Erythroblast (primary cell): ENCODE results near the gene AREL1.

Source experiments
- GATA1 ChIP-seq: IDR thresholded peaks from 2 replicates; pipeline ENCODE4 v1.6.1; 2011; ENCODE audit warnings: low read depth, mild to moderate bottlenecking, control low read depth, low read length, moderate library complexity
- POLR2A ChIP-seq: IDR thresholded peaks from 2 replicates; pipeline ENCODE4 v1.6.1; 2011; ENCODE audit warnings: mild to moderate bottlenecking, low read length

DNA sequence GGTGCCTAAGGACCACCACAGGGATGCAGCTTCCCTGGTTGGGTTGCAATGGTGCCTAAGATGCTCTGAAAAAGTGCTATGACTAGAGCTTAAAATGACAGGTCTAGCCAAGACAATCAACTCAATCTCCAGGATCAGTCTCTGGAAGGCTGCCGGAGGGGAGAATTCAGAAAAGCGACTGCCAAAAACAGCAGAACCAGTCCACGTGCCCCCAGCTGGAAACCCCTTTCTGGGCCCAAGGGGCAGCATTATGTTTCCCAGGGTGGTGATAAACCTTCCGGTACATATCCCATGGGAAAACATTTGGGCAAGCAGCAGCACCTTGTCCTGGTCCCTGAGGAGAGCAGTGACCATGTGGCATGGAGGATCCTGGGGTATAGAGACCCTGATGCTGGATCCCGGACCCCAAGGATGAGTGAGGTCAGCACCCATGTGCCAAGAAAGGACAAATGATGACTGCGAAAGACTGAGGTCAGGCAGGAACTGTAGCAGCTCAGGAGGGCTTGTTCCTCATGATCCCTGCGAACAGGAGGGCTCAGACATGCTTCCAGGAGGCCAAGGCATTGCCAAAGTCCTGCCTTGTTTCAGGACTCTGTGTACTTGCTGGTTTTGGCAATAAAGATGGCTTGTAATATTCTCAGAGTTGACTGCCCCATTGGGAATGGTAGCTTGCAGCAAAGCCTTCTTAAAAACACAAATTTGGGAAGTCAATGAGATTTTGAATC is 51.0 kb downstream of the AREL1 start:
- TF ChIP-seq POLR2A: no peak
- no peak for TF ChIP-seq GATA1
